Measurements from ENCODE around the gene SRL.
A peak's percentile ranks its signal among the peaks of the same experiment; 100 is the strongest.
"Not testable (repeated sequence)": the region's sequence is repeated elsewhere in the genome, so short reads cannot be mapped to it uniquely, and the experiment has no call there.

SRL gene

DNA sequence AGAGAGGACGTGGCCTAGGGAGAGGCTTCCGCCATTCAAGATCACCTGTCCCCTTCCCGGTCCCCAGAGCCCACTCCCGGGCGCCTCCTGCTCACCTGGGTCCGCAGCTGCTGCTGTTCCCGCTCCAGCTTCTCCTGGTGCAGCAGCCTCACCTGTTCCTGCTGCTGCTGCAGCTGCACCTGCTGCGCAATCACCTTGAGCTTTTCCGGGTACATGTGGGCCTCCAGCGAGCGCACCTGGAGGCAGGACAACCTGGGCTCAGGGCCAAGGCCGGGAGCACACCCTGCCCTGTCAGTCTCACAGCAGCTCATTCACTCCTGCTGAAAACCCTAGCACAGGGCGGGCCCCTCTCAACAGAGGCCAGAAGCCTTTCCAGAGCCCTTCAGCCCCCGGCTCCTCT lies 18.5 kb upstream of the SRL start:
- DNase-seq, result no peak

- no peak for DNase-seq
Measured at GRCh38 chr16:4257646-4258556, 16.0 kb upstream of the SRL start.

GRCh38 chr16:4253394-4254150 lies 11.7 kb upstream of the SRL start:
- peak; percentile 93 for DNase-seq

- DNase-seq, result not testable (repeated sequence)
Measured at GRCh38 chr16:4253012-4253393, 11.1 kb upstream of the SRL start.

DNA sequence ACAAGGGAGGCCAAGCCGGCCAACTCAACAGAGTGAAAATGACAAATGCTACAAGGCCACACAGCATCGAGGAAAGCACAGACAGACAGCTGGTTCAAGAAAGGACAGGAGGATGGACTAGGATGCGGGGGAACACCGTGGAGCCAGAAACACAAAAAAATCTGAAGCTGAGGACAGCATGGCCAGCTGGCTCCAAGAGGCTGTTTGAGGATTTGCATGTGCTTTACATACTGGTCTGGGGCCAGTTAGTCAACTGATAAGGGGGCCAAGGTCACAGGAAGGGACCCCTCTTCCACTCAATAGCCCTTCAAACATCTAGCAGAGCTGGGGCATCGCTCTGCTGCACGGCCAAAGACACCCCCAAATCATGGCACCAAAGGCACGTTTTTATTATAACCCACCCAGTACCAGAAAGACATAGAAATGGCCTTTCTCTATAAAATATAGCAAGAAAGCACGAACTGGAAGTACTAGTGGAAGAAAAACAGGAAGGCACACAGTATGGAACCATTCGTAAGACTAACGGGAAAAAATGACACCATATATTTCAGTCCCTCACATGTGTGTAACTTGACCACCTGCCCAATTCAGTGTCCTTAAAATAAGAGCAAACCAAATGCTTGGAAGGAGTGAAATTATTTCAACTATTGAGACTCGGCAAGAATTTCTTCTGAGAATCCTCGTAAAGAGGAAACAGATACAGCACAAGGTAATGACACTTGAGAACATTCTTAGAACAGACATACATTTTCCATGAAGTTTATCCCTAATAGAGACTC lies 7.8 kb upstream of the SRL start:
- DNase-seq, result no peak

- no peak for DNase-seq
Measured at GRCh38 chr16:4247460-4247784, 5.5 kb upstream of the SRL start.

GRCh38 chr16:4246777-4247459 lies 5.0 kb upstream of the SRL start:
- no peak for DNase-seq

DNA sequence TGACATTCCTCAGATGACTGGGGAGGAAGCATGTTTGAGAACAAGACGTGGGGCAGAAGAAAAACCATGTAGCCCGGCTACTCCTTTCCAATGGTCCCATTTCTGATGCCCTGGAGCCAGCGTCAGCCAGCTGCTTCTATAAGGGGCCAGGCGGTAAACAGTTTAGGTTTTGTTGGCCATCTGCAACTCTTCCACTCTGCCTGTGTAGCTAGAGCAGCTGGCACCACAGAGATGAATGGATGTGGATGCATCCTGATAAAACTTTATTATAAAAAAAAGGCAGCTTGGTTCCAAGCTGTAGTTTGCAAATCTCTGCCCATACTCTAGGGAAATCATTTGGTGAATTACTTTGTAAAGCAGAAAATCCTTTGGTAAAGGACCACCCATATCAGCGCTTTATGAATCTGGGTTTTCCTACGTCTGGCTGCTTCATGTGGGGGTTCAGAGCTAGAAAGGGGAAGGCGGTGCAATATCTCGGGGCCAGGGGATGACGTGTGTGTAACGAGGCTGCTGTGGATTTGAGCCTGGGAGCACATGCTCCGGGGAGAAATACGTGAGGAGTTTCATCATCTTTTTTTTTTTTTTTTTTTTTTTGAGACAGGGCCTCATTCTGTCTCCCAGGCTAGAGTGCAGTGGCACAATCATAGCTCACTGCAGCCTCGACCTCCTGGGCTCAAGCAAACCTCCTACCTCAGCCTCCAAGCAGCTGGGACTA lies 3.4 kb upstream of the SRL start:
- DNase-seq, result peak; percentile 64

GRCh38 chr16:4244254-4245076 lies 2.6 kb upstream of the SRL start:
- peak; percentile 9 for DNase-seq

DNA sequence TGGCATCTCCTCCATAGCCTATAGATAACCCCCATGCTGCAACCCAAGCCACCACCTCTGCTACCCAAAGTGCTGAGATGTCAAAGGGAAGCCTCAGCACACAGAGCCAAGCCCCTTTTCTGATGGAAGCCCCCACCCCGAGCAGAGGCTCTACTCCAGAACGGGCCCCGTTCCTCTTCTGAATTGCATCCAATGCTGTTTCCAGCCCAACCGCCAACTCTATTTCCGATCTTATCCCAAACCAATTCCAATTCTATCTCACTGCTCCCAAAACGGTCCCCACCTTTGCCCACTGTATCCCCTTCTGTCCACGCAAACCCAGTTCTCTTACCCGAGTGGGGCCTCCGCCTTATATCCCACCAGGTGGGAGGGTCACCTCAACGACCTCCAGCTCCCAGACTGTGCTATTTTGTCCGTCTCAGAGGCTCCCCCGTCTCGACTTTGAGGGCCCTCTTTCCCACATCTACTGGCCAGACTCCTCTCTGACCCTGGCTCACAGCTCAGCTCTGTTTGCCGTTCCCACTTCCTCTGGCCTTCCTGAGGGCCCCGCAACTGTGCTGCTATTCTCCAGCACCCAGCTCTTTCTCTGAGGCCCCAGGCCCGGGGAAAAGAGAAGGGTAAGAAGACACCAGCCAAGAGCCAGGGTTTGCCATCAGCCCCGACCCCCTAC lies 487 bp downstream of the SRL start:
- no peak for DNase-seq

- no peak for DNase-seq
Measured at GRCh38 chr16:4240624-4241023, 1.3 kb downstream of the SRL start.

DNA sequence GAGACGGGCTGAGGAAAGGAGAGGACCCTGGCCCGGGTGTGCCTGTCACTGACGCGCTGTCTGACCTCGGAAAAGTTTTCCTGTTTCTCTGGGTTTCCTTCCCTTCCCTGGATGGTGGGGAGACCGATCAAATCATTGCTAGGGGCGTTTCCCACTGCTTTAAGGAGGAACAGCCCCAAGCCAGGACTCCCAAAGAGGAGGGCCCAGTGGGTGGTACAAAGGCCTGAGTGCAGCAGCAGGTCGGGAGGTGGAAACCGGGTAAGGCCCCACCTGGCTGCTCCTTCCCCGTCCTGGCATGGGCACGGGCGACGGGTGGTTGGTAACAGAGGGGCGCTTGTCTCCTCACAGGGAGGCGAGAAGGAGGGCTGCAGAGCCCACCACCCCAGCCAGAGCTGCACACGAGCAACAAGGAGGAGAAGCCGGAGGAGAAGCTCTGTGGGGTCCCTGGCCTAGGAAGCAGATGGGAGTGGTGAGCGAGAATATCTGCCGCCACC lies 2.2 kb downstream of the SRL start:
- no peak for DNase-seq

DNA sequence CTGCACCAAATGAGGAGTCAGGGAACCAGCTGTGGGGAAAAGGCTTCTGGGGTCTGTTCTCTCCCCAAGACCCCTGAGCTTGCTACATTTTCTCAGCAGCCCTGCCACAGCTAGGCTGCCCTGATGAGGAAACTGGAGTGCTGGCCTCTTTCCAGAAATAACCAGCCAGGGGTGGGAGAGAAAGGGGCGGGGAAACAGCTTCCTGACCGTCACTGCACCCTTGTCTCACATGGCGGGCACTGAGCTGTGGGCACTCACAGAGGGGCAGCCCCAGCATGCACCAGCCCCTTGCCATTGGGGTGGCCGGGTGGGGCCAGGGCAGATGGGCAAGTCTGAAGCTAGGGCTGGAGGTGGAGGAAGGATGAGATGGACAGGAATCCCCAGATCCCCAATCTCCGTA lies 2.9 kb downstream of the SRL start:
- DNase-seq, result no peak

- DNase-seq, result no peak
Measured at GRCh38 chr16:4233431-4233830, 8.4 kb downstream of the SRL start.

- DNase-seq, result no peak
Measured at GRCh38 chr16:4232541-4233386, 9.1 kb downstream of the SRL start.

GRCh38 chr16:4231886-4232285 lies 10.0 kb downstream of the SRL start:
- DNase-seq, result no peak

DNA sequence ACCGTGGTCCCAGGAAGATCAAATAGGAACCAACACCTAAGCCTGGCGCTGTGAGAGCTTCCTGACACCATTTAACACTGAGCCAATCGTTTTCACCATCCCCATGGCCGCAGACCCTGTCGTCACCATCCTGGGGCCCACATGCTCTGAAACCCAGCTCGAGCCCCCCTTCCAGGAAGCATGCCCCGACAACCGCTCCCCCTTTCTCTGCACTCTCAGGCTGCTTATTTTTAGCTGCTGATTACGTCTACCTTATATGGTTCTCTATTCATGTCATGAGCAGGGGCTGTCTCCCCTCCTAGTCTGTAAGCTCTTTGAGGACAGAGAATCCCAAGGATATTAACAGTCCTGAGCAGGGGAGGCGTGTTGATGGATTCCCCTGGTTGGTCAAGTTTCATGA lies 10.5 kb downstream of the SRL start:
- no peak for DNase-seq

DNA sequence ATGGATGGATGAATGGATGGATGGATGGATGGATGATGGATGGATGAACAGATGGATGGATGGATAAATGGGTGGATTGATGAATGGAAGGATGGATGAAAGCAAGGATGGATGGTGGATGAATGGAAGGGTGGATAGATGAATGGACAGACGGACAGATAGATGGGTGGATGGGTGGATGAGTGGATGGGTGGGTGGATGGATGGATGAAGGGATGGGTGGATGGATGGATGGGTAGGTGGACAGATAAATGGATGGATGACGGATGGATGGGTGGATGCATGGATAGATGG lies 14.9 kb downstream of the SRL start:
- no peak for DNase-seq

- no peak for DNase-seq
Measured at GRCh38 chr16:4226251-4227039, 15.4 kb downstream of the SRL start.

Data from NCI-H1694 treated with DMSO at 0.1 percent for 48 hours (cell line).